Inferior parietal cortex (tissue), 1 donor: ENCODE results near the gene STRA6.

ENCODE experiments used
- DNase-seq: peaks from one replicate; pipeline ENCODE4 v3.0.0-alpha.2; 2016; ENCODE audit errors: extremely low spot score

The STRA6 gene

DNA sequence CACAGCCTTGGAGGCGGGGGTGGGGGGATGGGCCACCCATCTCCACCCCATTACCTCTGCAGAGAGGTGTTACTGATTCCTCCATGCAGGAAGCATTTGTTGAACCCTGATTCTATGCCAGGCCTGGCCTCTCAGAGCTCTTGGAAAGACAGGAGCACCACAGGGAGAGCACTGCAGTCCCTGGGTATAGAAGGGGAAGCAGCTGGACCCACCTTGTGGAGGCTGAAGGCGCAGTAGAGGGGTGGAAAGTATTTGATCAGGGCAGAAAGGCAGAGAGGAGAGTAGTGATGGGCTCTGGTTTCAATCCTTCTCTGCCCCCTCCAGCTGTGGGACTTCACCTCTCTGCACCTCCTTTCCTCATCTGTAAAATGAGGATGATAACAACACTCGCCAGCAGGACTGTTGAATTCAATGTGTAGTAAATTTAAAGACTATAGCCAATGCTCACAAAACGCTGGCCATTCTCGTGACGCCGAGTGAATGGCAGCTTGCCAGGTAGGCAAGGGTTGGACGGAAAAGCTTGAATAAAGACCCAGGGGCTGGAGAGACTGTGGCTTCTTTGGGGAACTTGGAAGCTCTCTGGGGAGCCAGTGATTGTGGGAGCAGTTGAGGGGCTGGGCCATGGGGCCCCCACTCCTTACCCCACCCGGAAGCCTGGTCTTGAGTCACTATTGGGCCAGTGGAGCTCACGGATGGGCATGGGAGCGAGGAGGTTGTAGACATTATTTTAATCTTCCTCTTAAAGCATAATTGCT is 25.6 kb upstream of the STRA6 start:
- no peak for DNase-seq

DNA sequence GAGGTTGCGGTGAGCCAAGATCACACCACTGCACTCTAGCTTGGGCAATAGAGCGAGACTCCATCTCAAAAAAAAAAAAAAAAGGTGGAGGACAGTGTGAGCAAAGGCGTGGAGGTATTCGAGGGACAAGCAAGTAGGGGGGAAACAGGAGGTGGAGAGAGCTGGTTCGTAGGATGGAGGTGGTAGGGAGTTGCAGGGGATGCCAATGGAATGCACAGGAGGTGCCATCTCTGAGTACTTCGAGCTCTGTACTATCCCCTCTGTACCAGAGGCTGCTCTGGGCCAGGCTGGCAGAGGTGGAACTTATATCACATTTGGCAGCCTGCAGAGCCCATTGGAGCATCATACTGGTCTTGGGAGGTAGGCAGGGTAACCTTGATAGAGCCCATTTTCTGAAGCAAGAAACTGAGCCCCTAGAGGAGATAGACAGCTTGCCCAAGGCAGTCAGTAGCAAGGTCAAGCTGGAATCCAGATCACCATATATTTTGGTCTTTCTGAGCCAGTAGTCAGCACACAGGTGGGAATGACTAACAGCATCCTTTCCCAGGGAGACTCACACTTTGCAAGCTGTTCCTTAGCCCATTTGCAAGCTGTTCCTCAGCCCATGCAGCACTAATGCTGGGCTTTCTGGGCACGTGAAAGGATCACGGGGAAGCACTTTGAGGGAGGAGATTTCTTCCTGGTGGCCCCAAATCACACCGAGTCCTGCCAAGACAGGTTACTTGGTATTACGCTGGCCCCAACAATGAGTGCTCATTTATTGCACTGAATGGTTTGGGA is 24.4 kb upstream of the STRA6 start:
- peak; percentile 63 for DNase-seq

DNA sequence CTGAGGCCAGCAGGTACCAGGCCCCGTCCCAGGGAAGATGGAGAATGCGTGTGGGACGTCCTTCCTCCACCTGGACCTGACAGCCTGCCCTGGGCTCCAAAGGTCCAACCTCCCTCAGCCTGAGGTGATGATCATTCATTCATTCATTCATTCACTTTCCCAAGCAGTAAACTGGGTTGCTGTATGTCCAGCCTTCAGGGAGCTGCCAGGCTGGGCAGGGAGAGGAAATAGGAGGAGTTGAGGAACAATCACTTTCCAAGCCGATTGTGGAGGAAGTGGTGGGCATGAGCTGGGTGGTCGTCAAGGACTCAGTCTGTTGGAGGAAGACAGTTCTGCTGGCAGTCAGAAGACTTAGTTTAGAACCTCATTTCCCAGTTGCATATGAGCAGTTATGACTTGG is 23.3 kb upstream of the STRA6 start:
- DNase-seq: no peak

DNA sequence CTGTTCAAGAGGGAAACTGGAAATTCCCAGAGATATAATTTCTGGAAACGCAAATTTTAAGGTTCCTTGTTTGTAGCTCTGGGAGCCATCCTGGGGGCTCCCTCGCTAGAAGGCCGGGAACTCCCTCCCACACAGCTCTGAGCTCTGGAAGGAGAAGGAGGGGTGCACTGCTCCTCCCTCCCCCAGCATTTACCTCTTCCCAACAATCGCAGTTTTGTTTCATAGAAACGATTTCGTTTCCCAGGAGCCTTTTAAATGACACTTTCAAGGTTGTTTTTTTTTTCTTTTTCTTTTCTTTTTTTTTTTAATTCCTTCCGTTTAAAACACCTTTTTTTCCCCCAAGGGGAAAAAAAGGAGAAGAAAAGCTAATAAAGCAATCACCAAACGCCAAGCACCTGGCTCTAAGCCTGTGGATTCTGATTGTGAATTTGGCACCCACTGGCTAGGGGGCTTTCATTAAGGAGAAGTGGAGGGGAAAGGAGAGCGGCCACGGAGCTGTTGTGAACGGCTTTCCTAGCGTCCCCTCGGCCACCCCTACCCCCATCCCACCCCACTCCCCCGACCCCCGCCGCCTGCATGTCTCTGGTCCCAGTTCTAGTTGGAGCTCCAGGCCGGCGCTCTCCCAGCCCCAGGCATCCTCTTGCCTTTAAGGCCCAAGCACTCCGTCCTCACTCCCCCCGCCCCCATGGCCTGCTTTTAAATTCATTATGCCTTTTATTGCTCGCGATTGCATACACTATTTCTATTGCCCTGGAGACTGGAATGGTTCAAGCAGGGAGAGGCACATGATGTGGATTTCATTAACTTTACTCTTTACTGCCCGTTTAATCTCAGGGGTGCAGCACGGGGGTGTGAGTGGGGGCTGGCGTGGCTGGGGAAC is 19.9 kb upstream of the STRA6 start:
- no peak for DNase-seq

DNA sequence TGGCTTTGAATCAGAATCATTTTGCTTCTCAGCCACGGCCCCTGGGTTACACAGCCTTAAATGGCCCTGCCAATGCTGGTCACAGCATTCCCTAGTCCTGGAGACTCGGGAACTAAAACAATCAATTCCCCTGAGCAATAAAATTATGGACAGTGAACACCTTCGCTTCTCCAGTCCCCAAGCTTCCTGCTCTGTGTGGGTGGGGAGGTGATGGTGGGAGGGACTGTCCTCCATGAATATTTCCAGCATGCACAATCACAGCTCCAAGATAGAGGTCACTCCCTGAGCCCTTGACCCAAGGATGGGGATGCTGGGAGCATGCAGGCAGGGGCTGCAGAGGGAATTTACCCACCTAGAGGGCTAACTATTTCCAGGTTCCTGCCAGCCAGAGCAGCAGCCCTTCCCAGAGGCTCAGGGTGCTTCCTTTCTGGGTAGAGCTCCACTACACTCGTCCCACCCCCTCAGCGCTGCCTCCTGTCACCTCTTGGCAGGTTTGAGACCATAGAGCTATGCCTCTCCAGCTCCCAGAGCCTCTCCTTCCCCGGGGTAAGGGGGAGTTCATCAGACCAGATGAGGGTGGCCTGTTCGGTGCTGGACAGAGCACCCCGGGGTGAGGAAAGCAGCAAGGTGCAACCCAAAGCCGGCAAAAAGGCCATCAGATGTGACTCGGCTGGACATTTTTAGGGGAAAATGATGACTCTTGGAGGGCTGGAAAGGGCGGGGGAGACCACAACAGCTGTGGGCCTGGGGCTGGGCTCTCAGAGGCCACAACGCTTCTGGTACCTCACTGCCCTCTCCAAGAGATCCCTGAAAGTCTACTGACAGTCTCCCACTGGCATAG is 19.0 kb upstream of the STRA6 start:
- no peak for DNase-seq

DNA sequence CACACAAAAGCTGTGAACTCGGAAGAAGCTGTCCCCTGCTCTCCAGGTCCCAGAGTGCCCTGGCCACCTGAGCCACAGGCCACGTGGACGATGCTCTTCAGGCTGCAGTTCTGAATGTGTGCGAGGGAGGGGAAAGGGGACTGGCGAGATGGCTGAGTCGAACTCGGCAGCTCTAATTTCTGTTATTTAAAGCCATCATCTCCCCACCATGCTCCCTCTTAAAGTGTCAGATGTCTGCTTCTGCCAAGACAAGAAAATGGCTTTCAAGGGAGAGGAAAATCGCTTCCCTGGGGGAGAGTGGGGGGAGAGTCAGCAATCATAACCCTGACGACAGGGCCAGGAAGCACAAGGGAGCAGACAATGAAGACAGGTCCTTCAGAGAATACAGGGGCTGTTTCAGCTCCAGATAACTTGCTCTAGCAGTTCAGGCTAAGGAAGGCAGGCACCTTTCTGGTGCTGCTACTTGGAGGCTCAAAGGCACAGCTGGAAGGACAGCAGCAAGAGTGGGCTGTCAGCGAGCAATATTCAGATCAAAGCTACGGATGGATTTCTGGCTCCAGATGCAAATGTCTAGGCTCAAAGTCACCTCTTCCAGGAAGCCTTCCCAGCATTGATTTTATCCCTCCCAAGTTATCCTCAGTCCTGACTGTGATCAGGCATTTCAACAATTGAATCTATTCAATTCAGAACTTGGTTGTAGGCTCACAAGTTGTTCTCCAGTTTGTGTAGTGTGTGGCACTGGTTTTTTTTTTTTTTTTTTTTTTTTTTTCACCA is 18.1 kb upstream of the STRA6 start:
- no peak for DNase-seq

DNA sequence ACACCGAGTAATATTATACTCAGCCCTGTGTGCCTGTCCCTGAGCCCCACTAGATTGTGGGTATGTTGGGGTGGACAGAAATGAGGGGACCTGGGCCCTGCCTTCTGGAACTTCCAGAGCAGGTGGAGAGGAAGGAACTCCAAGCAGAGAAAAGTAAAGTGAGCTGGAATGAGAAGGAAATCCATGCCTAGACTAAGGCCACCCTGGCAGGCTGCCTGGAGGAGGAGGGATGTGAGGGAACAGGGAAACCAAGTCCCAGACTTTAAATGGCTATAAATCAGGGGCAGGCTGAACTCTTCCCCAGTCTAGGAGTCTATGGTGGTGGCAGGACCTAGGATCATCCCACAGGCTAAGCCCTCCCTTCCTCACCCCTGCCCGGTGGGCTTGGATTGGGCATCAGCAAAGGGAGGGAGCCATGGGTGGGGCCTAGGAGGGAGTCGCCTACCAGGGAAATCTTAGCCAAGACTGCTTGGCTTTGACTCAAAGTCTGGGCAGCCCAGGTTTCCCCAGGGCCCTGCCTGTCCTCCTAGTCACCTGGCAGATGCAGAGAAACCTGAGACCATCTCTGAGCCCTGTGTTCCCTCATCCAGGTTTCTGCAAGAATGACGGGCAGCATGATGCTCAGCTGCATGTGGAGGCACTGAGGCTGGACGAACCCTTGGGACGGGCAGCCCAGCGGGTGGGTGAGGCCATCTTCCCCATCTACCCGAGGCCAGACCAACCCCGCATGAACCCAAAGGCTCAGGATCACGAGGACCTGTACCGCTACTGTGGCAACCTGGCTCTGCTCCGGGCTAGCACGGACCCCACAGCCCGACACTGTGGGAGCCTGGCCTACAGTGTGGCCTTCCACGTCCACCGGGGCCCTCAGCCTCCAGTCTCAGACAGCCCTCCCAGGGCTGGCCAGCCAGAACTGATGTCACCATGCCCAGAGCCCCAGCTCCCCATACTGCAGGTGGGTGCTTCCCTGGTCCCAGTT is 15.6 kb upstream of the STRA6 start:
- no peak for DNase-seq

DNA sequence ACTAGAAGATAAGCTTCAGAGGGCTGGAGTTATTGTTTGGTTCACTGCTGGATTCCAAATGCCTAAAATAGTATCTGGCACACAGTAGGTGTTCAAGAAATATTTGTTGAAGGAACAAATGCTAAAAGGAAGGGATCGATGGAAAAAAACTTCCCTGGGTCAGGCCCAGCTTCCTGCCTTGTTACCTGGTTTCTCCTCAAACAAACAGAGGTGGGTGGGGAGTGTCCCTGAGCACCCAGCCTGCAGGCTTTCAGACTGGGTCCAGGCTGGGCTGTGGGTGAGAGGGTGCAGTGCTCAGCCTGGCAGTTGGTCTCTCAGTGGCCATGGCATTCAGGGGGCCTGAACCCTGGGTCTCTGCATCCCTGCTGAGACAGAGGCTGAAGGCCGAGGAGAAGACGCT is 14.4 kb upstream of the STRA6 start:
- DNase-seq: no peak

DNA sequence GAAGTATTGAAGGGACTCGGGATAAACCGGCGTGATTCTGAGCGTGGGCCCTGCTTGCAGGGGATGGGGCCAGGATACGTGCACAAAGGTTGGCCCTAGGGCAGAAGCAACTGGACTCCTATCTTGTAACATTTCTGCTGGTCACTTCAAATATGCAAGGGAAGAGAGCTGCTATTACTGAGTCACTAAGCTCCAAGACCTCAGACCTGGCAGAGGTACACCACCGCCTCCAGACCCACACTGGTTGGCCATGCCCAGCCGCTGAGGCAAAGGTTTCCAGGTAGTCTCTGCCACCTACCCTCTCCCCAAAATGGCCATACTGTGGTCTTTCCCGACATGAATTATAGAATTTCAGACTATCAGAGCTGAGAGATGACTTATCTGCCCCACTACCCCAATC is 13.4 kb upstream of the STRA6 start:
- DNase-seq: no peak

DNA sequence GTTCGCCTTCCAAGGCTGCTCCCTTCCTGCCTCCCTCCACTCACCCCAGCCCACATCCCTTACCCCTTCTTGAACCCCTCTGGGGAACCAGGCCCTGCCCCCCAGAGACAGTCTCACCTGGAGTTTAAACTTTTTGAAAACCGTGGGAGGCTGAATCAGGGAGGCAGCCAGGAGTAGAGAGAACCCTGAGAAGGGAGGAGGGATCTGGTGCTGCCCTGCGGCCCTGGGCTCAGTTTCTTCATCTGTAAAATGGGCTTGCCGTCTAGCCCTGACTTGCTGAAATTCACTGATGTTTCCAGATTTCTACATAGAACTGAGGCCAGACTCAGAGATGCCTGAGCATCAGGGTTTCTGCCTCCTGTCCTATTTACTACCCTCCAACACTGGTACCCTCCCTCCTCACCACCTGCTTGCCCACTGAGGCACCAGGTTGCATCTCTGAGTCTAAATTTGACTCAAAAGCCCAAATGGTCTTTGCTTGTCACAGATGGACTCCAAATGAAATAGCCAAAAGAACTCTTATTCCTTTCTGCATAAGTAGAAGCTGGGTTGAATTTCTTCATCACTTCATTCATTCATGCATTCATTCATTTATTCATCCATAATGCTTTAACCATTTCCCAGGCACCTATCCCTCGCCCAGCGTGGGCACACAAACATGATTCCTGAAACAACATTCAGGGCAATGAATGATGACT is 11.9 kb upstream of the STRA6 start:
- DNase-seq: no peak

DNA sequence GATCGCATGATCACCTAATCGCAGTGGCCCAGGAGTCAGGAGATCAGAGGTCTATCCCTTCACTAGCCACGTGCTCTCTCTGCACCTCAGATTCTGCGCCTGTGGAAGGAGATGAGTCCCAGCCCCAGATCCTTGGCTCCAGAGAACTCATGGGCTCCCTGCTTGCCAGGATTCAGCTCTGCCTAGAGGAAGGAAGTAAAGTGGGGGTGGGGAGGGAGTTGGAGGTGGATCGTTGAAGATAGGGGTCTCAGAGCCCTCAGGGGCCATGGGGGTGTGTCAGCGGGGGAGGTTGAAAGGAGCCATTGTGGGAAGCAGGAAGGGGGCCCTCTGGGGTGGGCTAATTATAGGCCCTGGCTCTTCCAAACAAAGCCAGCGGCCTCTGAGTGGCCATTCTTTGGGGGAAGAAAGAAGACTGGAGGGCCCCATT is 11.3 kb upstream of the STRA6 start:
- DNase-seq: no peak

DNA sequence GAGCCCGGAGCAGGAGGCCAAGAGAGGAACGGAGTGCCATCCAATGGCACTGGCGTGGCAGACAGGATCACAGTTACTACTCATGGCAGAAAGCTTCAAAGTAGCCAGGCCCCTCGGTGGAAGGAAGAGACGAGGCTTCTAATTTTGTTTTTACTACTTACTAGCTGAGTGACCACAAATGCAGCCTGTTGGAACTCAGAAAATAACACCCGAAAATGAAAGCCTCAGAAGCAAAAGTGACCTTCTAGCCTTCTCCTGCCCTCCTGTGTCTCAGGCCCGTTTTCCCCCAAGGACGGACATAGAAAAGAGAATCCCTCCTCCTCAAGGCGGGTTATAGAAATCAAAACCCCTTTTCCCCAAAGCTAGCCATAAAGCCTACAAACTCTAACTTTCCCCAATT is 9.9 kb upstream of the STRA6 start:
- DNase-seq: no peak

DNA sequence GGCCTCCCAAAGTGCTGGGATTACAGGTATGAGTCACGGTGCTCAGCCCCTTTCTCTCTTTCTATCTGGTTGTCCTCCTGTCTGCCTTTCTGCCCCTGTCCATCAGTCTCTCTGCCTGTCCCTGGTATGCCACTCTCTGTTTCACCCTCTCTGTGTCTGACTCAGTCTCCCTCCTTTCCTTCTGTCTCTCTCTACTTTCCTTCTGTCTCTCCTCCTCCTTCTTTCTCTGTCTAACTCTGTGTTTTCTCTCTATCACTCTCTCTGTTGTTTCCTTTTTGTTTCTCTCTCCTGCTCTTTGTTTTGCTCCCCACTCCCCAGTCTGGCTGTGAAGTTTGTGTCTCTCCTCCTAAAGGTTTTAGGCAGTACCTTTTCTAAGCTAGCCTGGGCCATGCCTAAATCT is 9.1 kb upstream of the STRA6 start:
- no peak for DNase-seq

DNA sequence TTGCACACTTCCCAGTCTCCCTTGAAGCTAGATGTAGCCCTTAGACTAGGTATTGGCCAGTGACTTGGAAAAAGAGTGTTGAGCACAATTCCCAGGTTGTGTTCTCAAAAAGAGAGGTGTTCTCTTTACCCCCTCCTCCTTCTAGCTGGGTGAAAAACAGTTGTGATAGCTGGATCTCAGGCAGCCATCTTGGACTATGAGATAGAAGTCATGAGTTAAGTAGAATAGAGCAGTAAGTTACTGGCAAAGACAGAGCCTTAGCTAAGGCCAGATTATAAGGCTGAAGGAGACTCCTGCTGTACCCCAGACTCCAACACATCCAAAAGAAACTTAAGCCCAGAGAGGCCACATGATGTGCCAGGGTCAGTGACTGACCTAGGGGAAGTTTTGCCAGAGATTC is 8.1 kb upstream of the STRA6 start:
- no peak for DNase-seq

DNA sequence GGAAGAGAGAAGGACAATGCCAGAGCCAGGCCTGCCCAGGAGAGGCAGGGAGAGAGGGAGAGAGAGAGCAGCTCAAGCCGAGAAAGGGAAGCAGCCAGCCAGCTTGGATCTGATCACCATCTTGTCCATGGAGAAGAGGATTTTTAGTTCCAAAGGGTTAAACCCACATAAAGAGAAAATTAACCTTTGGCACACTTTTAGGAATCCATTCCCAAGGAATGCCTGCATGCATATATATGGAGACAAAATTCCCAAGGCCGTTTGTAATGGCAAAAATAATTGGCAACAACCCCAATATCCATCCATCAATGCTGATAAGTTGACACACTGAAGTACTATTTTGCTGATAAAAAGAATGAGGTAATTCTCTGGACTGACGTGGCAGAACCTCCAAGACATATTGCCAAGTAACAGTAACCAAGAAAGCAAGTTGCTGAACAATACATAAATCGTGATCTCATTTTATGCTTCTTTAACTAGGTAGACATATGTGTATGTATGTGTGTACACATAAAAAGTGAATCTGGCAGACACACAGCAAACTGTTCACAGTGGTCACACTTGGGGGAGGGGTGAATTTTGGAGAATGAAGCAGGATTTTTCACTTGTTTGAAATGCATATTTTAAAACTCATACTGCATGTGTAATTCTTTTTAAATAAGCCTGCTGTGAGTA is 7.5 kb upstream of the STRA6 start:
- DNase-seq: no peak

DNA sequence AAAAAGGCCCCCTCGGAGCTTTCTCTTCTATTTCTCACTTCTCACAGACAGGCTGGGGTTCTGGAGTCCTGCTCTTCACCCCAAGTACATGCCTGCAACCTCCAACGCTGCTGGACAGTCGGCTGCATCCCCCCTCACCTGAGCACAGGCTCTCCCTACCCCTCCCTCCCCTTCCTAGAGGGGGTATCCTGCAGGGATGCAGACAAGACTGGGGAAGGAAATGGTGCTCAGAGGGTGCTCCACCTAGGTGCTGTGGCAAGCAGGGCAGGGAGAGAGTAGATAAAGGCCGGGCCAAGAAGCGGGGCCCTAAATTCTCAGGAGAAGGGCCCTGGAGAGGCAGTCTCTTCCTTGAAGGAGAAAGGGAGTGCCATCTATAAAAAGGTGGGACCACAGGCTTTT is 7.0 kb upstream of the STRA6 start:
- no peak for DNase-seq

DNA sequence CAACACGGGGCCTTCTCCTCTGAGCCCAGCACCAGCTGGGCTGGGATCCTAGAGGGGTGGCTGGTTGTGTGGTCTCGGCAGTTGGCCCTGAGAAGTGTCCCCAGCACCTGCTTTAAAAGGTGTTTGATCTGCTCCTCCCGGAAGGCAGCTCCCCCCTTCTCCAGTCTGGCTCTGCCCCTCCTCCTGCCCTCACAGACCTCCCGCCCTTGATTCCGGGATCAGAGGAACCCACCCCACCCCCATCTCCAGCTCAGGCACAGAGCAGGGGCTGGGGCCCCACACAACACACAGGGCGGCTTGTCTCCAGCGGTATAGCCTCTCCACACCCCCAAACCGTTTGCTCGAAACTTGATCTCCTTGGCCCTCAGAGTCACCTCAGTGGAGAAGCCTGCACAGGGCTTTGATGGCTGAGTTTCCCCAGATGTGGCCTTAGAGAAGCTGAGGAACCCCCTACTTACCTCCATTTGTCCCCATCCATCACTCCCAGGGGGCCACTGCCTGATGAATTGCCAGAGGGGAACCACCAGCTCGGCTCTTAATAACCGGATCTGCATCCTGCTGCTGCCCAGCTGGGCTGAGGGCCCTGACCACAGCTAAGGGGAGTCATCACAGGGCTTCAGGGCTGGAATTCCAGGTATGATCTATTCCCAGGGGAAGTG is 6.4 kb upstream of the STRA6 start:
- DNase-seq: no peak

DNA sequence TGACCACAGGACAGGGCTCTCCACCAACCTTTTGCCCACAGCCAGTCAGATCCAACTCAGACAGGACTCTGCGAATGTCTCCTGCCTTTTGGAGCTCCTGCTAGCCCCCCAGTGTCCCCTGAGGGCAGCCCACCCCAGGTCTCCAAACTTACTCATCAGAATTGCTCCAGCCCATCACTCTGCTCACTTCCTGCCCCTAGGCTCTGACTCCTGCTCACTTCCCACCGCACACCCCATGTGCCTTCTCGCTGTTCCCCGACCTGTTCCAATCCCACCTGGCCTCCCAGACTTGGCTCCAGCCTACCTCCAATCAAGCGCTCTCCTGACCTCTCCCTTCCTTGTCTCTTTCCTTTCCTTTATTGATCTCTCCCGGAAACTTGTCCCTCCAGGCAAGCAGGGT is 5.9 kb upstream of the STRA6 start:
- no peak for DNase-seq
